HG02885 (cell line): ENCODE measurements around the gene IFIT3.
"Not testable (repeated sequence)": the region's sequence is repeated elsewhere in the genome, so short reads cannot be mapped to it uniquely, and the experiment has no call there.

Experiments
- ATAC-seq: cut with Tn5 transposase; IDR thresholded peaks from one replicate; pipeline ENCODE4 v1.9.1; 2021; ENCODE audit warnings: mild to moderate bottlenecking; ENCODE audit not compliant: unreplicated experiment, poor library complexity

Gene IFIT3

DNA sequence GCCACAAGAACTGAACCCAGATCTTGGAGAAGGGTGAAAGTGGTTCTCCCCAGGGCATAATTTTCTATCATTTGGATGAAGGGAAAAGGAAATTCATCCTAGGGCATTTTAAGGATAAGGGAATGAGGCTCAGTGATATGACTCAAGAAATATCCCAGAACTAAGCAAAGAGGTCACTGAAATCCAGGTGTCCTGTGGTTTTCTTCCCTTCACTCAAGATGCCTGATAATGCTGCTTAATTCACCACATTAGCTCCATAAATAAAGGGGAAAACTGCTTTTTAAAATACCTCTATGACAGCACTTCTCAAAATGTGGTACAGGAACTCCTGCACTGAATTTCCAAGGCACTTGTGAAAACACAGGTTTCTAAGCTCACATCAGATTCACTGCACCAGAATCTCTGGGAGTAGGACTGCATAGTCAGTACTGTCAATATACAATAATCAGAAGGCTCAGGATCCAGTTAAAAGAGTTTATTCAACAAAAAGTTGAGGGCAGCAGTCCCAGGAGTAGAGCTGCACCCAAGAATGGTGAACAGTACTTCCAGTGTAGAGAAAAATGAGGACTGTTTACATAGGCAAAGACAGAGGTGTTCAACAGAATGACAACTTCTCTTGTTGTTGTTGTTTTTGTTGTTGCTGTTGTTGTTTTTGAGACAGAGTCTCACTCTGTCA lies 2.9 kb downstream of the IFIT3 start:
- no peak for ATAC-seq

DNA sequence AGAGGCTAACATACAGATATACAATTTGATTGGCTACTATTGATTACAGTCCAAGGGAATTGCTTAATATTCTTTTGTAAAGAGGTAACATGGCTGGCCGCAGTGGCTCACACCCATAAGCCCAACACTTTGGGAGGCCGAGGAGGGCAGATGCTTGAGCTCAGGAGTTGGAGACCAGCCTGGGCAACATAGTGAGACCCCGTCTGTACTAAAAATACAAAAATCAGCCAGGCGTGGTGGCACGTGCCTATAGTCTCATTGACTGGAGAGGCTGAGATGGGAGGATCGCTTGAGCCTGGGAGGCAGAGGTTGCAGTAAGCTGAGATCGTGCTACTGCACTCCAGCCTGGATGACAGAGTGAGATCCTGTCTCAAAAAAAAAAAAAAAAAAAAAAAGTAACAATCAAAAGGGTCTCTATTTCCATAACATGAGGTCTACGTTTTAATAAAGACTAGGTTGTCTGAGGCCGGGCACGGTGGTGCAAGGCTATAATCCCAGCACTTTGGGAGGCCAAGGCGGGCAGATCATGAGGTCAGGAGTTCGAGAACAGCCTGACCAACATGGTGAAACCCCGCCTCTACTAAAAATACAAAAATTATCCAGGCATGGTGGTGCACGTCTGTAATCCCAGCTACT lies 3.8 kb downstream of the IFIT3 start:
- ATAC-seq: not testable (repeated sequence)

DNA sequence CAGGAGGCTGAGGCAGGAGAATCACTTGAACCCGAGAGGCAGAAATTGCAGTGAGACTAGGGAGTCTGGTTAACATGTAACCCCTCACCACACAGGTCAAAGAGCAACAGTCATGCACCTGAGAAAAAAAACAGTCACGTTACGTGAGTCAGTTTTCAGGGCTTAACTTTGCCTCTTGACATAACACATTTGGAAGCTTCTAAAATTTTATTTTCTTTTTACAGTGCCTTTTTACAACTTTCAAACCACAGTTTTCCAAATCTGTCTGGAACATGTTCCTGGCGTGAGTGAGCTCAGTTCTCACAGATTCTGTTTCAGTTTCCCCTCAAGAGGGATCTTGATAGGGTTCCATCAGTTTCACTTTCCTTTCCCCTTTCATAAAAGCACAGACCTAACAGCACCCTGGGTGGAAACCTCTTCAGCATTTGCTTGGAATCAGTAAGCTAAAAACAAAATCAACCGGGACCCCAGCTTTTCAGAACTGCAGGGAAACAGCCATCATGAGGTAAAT lies 4.4 kb downstream of the IFIT3 start:
- peak; percentile 49 for ATAC-seq

DNA sequence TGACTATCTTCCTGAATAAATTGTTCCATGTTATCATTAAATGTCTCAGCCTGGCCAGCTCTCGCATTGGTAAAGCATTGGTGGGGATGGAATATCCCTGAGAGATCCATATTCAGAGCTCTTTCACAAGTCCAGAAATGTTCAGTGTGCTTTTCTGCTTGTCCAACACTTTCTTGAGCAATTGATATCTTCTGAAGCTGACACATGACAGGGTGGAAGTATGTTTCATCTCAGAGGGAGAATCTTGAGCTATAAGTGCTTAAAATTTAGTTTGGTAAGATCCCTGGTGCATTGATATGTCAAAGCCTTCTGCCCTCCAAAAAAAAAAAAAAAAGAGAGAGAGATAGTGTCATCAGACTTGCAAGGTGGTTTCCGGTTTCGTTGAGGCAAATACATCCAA lies 7.4 kb downstream of the IFIT3 start:
- no peak for ATAC-seq

DNA sequence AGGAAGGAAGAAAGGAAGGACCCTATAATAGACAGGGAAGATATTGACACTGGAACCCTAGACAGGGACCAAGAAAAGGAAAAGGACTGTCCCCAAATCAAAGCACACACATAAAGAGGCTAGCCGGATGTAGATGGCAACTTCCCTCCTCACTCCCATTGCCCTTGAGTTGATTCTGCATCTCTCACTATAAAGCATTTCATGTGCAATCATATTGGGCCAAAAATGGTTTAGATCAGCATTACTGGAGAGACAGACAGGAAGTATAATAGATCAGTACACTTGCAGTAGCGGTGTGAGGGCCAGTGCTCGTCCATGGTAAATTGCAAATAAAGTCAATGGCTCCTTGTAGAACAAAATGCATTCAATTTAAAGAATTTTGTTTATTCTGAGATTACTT lies 8.4 kb downstream of the IFIT3 start:
- ATAC-seq: no peak

DNA sequence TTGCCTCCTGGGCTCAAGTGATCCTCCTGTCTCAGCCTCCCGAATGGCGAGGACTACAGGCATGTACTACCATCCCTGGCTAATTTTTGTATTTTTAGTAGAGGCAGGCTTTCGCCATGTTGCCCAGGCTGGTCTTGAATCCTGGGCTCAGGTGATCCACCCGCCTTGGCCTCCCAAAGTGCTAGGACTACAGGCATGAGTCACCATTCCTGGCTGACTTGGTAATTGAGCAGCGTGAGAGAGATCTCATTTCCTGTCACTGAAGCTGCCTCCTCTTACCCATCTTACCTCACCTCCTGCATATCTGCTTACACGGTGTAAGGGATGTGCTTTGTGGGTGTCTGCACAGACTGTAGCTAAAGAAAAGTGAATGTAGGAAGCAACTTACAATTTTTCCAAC lies 9.7 kb downstream of the IFIT3 start:
- peak; percentile 25 for ATAC-seq

DNA sequence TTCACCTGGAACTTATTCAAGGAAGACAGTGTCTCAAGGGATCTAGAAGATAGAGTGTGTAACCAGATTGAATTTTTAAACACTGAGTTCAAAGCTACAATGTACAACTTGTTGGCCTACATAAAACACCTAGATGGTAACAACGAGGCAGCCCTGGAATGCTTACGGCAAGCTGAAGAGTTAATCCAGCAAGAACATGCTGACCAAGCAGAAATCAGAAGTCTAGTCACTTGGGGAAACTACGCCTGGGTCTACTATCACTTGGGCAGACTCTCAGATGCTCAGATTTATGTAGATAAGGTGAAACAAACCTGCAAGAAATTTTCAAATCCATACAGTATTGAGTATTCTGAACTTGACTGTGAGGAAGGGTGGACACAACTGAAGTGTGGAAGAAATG lies 10.9 kb downstream of the IFIT3 start:
- ATAC-seq: no peak

DNA sequence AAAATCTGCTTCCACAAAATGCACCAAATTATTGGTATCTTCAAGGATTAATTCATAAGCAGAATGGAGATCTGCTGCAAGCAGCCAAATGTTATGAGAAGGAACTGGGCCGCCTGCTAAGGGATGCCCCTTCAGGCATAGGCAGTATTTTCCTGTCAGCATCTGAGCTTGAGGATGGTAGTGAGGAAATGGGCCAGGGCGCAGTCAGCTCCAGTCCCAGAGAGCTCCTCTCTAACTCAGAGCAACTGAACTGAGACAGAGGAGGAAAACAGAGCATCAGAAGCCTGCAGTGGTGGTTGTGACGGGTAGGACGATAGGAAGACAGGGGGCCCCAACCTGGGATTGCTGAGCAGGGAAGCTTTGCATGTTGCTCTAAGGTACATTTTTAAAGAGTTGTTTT lies 12.1 kb downstream of the IFIT3 start:
- no peak for ATAC-seq

DNA sequence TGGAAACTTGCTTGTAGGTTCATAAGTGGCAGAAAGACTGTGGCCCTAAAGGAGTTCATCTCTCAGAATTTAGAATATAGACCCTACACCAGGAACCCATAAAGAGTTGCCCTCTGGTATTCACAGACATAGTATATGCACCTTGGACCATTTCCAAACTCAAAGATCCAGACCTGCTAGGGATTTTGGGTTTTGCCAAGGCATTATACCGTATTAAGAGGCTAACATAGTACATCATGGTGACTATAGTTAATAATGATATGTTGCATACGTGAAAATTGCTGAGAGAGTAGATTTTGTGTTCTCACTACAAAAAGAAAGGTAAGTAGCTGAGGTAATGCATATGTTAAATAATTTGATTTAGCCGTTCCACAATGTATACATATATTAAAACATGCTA lies 13.9 kb downstream of the IFIT3 start:
- no peak for ATAC-seq

DNA sequence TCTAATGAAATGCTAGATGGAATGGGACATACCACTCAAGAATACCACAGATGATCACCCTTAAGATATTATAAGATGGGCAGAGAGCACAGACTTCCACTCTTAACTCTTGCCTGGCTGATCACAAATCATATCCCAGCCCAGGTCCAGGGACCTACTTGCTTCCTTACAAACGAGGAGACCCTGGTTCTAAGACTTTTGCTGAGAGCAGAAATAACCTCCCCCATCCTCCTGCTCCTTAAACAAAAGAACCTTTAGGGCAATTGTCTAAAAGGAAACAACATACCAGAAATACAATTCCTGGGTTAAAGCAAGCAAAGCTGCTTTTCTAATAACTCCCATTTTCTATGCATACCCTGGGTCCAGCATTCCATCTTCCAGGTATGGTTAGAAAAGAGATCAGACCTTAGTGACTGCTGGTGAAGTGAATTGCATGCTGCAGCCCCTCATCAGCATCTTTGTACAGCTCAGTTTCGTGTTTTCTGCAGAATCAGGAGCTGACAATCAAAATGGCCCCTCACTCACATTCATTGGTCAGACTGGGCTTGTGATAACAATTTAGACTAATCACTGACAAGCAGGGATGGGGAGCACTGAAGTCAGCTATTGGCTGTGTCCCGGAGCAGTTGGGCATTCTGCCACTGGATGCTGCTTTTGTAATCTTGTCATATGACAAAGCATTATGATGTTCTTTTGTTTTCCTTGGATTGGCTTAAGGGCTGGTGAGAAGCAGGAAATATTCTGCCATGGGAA lies 14.6 kb downstream of the IFIT3 start:
- ATAC-seq: no peak

DNA sequence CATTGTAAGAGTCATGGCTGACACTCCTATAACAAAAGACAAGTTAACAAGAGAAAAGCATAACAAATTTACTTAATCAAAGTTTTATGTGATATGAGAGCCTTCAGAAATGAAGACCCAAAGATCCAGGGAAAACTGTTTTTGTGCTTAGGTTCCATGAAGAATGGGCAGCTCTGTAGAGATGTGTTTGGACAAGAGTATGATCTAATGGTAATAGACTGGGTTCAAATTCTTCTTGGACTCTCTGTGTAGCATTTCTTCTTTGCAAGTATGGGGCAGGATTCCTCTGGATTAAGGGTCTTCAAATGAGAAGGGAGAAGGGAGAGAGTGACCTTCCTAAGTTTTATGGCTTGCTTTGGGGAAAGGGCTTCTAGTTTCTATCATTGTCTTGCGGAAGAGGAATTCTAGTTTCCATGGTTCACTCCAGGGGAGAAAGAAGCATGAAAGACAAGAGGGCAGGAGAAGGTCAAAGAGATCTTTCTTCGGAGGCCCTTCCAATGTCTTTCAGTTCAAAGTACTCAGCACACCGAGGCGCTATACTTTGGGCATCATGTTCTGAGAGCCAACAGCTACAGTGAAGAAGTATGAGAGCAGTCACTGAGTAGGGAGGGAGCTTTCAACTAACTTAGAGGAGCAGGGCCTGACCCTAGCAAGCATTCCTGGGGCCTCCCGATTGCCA lies 15.4 kb downstream of the IFIT3 start:
- ATAC-seq: no peak

DNA sequence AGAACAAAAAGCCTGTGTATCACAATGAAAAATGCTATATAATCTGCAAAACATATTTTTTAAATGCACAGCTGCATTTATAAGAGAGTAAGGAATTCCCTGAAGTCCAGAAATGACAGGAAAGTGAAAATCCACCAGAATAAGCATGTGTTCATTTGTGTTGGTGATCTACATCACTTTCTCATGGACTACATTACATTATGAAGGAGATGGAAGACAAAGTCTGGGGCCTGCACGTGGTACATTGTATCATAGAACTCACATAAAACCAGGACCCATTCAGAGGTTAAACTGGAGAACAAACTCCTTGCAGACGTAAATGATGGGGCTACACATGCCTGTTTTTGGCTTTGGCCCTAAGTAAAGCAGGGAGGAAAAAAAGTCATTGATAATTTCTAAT lies 16.4 kb downstream of the IFIT3 start:
- ATAC-seq: no peak

DNA sequence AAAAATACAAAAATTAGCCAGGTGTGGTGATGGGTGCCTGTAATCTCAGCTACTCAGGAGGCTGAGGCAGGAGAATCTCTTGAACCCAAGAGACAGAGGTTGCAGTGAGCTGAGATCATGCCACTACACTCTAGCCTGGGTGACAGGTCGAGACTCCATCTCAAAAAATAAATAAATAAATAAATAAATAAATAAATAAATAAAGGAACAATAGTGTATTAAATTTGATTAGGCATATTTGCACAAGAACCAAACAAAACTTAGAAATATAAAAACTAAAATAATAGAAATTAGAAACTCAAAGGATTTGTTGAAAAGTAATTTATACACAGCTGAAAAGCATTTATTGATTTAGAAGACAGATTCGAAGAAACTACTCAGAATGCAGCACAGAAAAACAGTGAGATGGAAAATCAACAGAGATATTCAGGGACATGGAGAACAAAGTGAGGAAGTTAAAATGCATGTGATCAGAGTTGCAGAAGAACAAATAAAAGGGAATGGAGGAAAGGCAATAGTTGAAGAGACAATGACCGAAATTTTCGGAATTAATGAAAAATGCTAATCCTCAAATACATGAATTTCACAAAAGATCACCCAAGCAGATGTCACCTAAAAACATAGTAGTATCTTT lies 17.7 kb downstream of the IFIT3 start:
- no peak for ATAC-seq

DNA sequence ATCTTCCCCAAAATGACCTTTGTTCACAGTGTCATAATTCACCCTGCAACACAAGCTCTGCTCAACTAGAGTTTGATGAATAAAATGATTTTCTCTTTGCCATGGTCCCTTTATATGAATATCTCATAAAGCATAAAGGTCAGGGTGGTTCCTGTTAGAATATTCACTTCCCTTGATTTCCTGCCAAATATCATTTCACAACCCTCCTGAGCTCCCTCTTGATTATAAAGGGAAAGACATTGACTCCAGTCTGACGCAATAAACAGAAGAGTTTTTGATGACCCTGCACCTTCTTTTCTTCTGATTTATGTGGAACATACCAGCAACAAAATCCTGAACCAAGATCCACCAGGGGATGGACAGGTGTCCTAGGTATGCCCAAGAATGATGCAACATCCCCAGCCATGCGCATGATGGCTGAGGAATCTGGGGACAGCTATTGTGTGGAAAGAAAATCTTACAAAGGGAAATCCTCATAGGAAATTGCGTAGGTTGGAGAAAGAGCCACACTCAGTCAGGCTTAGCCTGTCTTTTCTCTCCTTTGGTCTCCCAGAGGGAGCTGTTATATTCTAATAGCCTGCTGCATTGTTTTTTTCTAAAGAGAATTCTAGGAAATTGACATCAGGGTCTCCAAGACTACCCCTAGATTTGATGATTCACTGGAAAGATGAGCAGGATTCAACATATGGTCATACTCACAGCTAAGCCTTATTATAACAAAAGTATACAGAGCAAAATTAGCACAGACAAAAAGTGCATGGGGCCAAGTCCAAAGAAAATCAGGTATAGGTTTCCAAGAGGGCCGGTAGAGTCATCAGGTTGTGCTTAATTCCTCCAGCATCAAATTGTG lies 18.8 kb downstream of the IFIT3 start:
- ATAC-seq: no peak

DNA sequence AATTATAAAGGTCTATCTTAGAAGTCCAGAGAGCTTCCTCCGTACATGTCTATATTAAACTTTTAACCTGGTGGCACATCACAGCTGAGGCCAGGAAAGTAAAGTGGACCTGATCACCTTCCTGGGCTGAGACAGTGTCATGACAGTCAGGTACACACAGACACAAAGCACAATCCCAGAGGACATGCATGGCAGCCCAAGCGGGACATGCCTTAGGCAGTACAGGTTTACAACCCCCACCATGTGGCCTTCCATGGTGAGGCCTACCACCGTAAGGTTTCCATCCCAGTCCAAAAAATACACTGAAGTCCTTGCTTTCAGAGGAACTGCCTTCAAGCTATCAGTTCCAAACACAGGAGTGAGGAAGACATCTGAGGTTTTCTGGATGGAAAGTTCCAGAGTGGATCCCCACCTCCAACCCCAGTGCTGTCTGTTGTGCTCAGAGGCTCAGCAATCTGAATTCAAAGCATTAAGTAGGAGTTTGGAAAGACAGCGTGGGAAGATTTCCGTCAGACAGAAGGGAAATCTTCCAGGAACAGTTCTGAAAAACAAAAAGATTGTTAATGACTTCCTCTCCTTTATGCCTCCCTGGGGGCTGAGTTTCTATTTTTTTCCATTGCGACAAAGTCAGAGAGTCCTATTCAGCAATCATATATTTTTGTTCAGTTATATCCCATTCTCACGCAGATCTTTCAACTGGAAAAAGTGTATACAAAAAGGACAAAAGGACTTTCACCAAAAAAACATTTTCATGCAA lies 20.1 kb downstream of the IFIT3 start:
- ATAC-seq: no peak

DNA sequence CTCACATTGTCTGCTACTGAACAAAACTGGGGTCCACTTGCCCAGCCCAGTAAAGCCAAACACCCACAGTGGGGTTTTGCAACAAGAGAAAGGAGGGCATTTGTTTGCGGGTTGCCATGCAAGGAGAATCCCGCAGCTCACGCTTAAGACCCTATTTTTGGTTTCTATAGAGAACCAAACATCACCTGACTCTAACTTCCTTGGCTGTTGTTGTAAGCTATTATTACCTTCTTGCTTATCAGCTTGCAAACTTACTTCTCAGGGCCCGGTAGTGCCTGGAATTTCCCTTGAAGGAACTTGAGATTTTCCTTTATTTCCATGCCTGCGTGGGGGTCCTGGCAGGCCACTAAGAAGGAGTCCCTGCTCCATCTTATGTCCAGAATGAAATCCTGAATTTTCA lies 20.7 kb downstream of the IFIT3 start:
- no peak for ATAC-seq

DNA sequence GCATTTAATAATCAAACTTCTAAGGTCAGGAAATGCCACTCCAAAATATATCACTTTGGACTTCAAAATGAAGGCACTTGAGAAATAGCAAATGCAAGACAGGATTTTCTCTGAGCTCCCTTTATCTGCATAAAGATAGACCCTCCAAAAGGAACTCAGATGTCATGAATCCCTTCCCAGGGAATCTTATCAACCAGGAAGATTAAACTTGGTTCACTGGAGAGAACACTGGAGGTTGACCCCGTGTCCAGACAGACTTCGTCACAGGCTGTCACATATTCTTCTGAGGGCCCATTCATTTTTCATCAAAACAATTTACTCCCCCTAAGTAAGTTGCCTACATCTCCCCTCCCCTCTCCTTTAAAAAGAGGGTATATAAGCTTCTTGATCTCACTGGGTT lies 21.2 kb downstream of the IFIT3 start:
- no peak for ATAC-seq

DNA sequence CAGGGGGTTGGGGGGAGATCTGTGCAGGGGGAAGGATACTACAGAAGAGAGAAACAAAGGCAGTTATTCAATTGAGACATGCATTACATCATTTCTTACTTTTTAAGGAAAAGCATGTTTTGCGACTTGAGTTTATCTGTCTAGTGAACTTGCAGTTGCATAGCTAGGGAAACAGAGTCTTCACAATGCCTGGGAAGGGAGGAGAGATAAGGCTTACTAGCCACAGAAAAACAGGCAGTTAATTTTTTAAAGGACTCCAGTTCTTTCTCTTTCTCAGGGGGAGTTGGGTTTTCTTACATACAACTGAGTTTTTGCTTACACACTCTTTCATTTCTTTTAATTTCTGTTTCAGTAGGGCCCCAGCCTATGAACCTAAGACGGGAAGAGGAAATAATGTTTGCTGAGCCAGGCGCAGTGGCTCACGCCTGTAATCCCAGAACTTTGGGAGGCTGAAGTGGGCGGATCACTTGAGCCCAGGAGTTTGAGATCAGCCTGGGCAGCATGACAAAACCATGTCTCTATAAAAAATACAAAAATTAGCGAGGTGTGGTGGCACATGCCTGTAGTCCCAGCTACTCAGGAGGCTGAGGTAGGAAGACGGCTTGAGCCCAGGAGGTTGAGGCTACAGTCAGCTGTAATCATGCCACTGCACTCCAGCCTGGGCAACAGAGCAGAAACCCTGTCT lies 23.0 kb downstream of the IFIT3 start:
- peak; percentile 36 for ATAC-seq
